ENCODE measurements around the gene INTS1. TPM values are rescaled to one million over a fixed set of nuclear protein-coding genes. Genes with fewer than 3 reads are reported as not detected.

INTS1 gene
- total RNA-seq: 141 to 163 TPM (median 149 TPM) in 3 replicates

GRCh38 chr7:1503816-1504775 lies at the start of gene INTS1:
INTS1 (minus strand) TSS chr7:1504389; CDS start chr7:1503960, 429 bp downstream.
- H3K27me3 Mint-ChIP-seq (ENCODE audit: low read depth): no peaks in the 10 kb centered on the region
- peaks cover 25% of the 10 kb centered on the region for H3K4me1 Mint-ChIP-seq
- no peaks in the 10 kb centered on the region for H3K9me3 Mint-ChIP-seq
- H3K36me3 Mint-ChIP-seq: peaks cover 14% of the 10 kb centered on the region
- peak; percentile 81 for TF ChIP-seq CTCF (IDR thresholded peaks at IDR 0.05; ENCODE audit: unreplicated experiment)
- H3K4me3 Mint-ChIP-seq: peak within 1 kb of the TSS; percentile 87
- DNase-seq (ENCODE audit: low spot score in 2 of 2, unreplicated experiment in 2 of 2): peak; percentile 80 to 88
- H3K27ac Mint-ChIP-seq: peak within 1 kb of the TSS; percentile 86

- no peak for TF ChIP-seq CTCF (IDR thresholded peaks at IDR 0.05; ENCODE audit: unreplicated experiment)
- DNase-seq (ENCODE audit: low spot score in 2 of 2, unreplicated experiment in 2 of 2): no peak
- no peaks in the 10 kb centered on the region for H3K36me3 Mint-ChIP-seq
- no peaks in the 10 kb centered on the region for H3K9me3 Mint-ChIP-seq
- H3K27ac Mint-ChIP-seq: no peak overlapping the region
- H3K27me3 Mint-ChIP-seq (ENCODE audit: low read depth): no peaks in the 10 kb centered on the region
- H3K4me3 Mint-ChIP-seq: no peak overlapping the region
- H3K4me1 Mint-ChIP-seq: peaks cover 20% of the 10 kb centered on the region
Measured at GRCh38 chr7:1553512-1554210, 49.5 kb upstream of the INTS1 start.

GRCh38 chr7:1552200-1552599 lies 48.0 kb upstream of the INTS1 start:
- Mint-ChIP-seq H3K27me3 (ENCODE audit: low read depth) (no peaks in the 10 kb centered on the region), H3K36me3 (no peaks in the 10 kb centered on the region), H3K27ac (no peak overlapping the region), H3K4me1 (peaks cover 15% of the 10 kb centered on the region), H3K4me3 (no peak overlapping the region), H3K9me3 (no peaks in the 10 kb centered on the region)
- no peak for TF ChIP-seq CTCF (IDR thresholded peaks at IDR 0.05; ENCODE audit: unreplicated experiment)
- DNase-seq (ENCODE audit: low spot score in 2 of 2, unreplicated experiment in 2 of 2): no peak

GRCh38 chr7:1550846-1551155 lies 46.6 kb upstream of the INTS1 start:
- no peaks in the 10 kb centered on the region for H3K9me3 Mint-ChIP-seq
- no peak for DNase-seq (ENCODE audit: low spot score in 2 of 2, unreplicated experiment in 2 of 2)
- no peak overlapping the region for H3K27ac Mint-ChIP-seq
- H3K4me1 Mint-ChIP-seq: peaks cover 7% of the 10 kb centered on the region
- H3K36me3 Mint-ChIP-seq: no peaks in the 10 kb centered on the region
- TF ChIP-seq CTCF (IDR thresholded peaks at IDR 0.05; ENCODE audit: unreplicated experiment): no peak
- no peaks in the 10 kb centered on the region for H3K27me3 Mint-ChIP-seq (ENCODE audit: low read depth)
- no peak overlapping the region for H3K4me3 Mint-ChIP-seq

GRCh38 chr7:1550005-1550845 lies 46.0 kb upstream of the INTS1 start:
- DNase-seq (ENCODE audit: low spot score in 2 of 2, unreplicated experiment in 2 of 2): no peak
- no peaks in the 10 kb centered on the region for H3K27me3 Mint-ChIP-seq (ENCODE audit: low read depth)
- no peak for TF ChIP-seq CTCF (IDR thresholded peaks at IDR 0.05; ENCODE audit: unreplicated experiment)
- no peaks in the 10 kb centered on the region for H3K9me3 Mint-ChIP-seq
- no peaks in the 10 kb centered on the region for H3K36me3 Mint-ChIP-seq
- H3K27ac Mint-ChIP-seq: no peak overlapping the region
- no peak overlapping the region for H3K4me3 Mint-ChIP-seq
- peaks cover 4% of the 10 kb centered on the region for H3K4me1 Mint-ChIP-seq
